PC-9 (cell line): Measurements from ENCODE around the gene GTF3C2.

ENCODE experiments used
- EZH2 ChIP-seq: fragments of 200-600 bp; sonication (generic); IDR thresholded peaks from 2 replicates; pipeline ENCODE4 v1.8.0; 2017; ENCODE audit warnings: antibody characterized with exemption, low read depth
- TF ChIP-seq, protein P1 (sequence below): fragments of 200-600 bp; sonication (generic); conservative IDR thresholded peaks from 2 replicates; pipeline ENCODE4 v1.6.1; 2017; ENCODE audit warnings: mixed run types, antibody characterized with exemption, mild to moderate bottlenecking, moderate library complexity

DNA sequence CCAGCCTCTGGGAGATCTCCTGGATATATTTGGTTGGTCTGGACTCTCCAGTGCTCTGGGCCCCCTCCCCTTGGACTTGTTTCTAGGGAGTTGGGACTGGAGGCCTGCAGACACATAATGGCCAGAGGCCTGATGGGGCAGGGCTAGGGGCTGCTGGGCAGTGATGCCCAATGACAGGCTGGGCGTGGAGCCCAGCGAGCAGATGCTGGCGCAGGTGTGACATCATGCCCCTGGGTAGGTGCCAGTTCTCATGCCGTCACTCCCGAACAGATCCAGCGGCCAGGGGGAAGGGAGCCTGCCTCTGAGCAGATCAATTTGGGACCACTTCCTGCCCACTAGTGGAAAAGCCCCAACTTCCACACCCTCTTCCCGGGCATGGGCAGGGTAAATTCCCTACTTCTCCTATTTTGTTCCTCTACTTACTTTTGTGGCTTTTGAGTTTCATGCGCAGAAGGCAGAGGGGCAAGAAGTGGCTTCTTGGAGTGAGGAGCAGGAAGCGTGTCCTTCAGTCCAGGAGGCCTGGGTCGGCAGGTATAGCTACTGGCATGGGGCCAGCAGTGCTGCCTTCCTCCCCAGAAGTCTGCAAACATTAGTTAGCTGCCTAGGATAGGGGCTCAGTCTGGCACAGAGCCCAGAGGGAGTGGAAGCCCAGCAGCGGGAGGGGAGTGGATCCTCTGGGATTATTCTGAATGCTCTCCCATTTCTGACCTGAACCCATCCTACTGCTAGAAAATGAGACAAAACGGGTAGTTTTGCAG is 39.7 kb downstream of the GTF3C2 start:
- TF ChIP-seq, protein P1, sequence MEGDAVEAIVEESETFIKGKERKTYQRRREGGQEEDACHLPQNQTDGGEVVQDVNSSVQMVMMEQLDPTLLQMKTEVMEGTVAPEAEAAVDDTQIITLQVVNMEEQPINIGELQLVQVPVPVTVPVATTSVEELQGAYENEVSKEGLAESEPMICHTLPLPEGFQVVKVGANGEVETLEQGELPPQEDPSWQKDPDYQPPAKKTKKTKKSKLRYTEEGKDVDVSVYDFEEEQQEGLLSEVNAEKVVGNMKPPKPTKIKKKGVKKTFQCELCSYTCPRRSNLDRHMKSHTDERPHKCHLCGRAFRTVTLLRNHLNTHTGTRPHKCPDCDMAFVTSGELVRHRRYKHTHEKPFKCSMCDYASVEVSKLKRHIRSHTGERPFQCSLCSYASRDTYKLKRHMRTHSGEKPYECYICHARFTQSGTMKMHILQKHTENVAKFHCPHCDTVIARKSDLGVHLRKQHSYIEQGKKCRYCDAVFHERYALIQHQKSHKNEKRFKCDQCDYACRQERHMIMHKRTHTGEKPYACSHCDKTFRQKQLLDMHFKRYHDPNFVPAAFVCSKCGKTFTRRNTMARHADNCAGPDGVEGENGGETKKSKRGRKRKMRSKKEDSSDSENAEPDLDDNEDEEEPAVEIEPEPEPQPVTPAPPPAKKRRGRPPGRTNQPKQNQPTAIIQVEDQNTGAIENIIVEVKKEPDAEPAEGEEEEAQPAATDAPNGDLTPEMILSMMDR, result no peak
- TF ChIP-seq EZH2, result no peak
